Keratinocyte (primary cell): ENCODE results near the gene RAB40A.

ENCODE experiments used
- CTCF ChIP-seq, 3 experiments: IDR thresholded peaks in 1 of 3; conservative IDR thresholded peaks in 1 of 3; optimal IDR thresholded peaks in 1 of 3; 2 replicates in 2 of 3; 3 replicates in 1 of 3; pipeline versions ENCODE3 to v1.5.1; 2011; ENCODE audit warnings: low read length in 3 of 3, mild to moderate bottlenecking in 3 of 3, moderate library complexity in 2 of 3, control low read depth in 1 of 3, inconsistent platforms in 1 of 3; ENCODE audit not compliant: insufficient read depth in 2 of 3; ENCODE audit errors: extremely low read depth in 1 of 3
- EZH2 ChIP-seq: IDR thresholded peaks from one replicate; pipeline ENCODE4 v1.6.1; 2012; ENCODE audit warnings: inconsistent platforms, mild to moderate bottlenecking, low read length, moderate library complexity

DNA sequence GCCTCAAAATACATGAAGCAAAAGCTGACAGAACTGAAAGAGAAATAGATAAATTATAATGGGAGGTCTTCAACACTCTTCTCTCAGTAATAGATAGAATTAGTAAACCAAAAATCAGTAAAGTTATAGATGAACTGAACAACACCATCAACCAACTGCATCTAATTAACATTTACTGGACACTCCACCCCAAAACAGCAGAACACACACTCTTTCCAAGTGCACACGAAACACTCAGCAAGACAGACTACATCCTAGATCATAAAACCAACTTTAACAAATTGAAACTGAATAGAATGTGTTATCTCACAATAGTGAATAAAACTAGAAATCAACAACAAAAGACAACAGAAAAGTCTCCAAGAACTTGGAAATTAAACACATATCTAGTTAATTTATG lies 41.0 kb upstream of the RAB40A start:
- TF ChIP-seq CTCF (optimal IDR thresholded peaks at IDR 0.05 in 1 of 3, IDR thresholded peaks at IDR 0.05 in 1 of 3, conservative IDR thresholded peaks at IDR 0.05 in 1 of 3; ENCODE audit: extremely low read depth in 1 of 3, insufficient read depth in 2 of 3, low read length in 3 of 3), result no peak
- no peak for TF ChIP-seq EZH2
